Measurements from ENCODE around the gene OVOL2.

OVOL2 gene

DNA sequence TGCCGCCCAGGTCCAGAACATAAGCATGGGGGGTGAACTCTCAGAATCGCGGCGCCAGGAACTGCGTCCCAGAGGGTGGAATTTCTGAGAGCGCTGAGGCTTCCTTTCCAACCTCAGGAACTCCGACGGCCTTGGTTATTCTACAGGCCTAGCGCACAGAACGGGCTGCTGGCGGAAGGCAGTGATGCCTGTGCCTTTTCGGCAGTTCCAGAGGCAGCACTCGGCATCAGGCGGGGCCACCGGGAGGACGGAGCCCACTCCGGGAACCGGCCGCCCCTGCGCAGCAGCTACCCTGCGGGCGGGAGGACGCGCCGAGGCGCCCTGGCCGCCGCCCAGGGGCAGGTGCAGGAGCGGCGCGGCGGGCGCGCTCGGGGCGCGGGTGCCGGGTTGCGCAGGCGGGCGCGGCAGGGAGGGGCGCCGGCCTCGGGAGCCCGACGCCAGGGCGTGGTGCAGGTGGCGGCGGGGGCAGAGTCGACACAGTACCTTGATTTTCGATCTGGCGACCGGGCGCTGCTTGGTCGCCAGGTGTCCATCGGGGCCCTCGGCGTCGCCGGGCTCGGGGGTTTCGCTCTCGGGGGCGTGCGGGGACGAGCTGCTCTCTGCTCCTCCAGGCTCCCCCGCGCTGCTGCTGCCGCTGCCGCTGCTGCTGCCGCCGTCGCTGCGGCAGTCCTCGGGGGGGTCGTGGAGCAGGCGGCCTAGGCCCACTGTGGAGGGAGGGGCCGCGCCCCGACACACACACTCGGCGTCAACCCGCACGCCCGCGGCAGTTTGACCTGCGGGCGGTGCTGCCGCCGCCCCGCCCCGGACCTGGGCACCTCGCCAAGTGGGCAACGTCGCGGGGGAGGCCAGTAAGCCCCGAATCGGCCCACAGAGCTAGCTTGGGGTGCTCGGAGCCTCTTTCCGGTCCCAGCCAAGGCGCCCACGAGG, 1.3 kb downstream of the OVOL2 start:
- Histone ChIP-seq H3K27me3 (ENCODE audit: insufficient read depth, insufficient read length) (peaks cover 75% of the 10 kb centered on the region), H3K4me1 (ENCODE audit: insufficient read depth, insufficient read length) (peaks cover 8% of the 10 kb centered on the region), H3K36me3 (ENCODE audit: insufficient read depth, insufficient read length, low read length) (no peaks in the 10 kb centered on the region), H3K4me3 (ENCODE audit: insufficient read length, low read depth) (peak overlapping the region; percentile 46), H3K9ac (ENCODE audit: insufficient read length, low read depth) (peak overlapping the region; percentile 42), H3K9me3 (ENCODE audit: insufficient read depth, low read length) (no peaks in the 10 kb centered on the region)
- DNase-seq (ENCODE audit: low read depth, low spot score): no peak
- TF ChIP-seq YY1 (IDR thresholded peaks at IDR 0.05; ENCODE audit: insufficient read depth, insufficient read length) (no peak), SUZ12 (IDR thresholded peaks at IDR 0.05; ENCODE audit: extremely low read depth, insufficient read depth, insufficient read length) (peak; percentile 32)

DNA sequence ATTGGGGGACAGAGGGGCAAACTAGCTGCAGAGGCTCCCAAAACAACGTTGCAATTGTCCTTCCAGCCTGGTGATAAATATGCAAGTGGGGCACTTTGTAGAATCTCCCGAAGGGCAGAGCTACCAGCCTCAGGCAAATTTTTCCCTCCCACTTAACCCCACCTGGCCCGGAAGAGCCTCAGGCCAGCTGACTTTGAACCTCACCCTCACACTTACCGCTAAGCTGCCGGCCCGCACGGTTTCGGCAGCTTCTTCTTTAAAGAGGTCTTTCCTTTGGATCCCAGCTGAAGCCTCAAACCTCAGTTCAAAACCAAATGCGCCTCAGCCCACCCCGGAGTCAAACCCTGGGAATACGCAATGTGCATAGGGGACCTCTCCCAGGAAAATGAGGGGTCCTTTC, 2.5 kb downstream of the OVOL2 start:
- no peak for DNase-seq (ENCODE audit: low read depth, low spot score)
- Histone ChIP-seq H3K27me3 (ENCODE audit: insufficient read depth, insufficient read length) (peaks cover 67% of the 10 kb centered on the region), H3K4me3 (ENCODE audit: insufficient read length, low read depth) (no peak overlapping the region), H3K9me3 (ENCODE audit: insufficient read depth, low read length) (no peaks in the 10 kb centered on the region), H3K36me3 (ENCODE audit: insufficient read depth, insufficient read length, low read length) (no peaks in the 10 kb centered on the region), H3K4me1 (ENCODE audit: insufficient read depth, insufficient read length) (peaks cover 8% of the 10 kb centered on the region), H3K9ac (ENCODE audit: insufficient read length, low read depth) (no peak overlapping the region)
- TF ChIP-seq SUZ12 (IDR thresholded peaks at IDR 0.05; ENCODE audit: extremely low read depth, insufficient read depth, insufficient read length) (no peak), ZNF274 (IDR thresholded peaks at IDR 0.05; ENCODE audit: low read depth, low read length) (no peak), YY1 (IDR thresholded peaks at IDR 0.05; ENCODE audit: insufficient read depth, insufficient read length) (no peak)

DNA sequence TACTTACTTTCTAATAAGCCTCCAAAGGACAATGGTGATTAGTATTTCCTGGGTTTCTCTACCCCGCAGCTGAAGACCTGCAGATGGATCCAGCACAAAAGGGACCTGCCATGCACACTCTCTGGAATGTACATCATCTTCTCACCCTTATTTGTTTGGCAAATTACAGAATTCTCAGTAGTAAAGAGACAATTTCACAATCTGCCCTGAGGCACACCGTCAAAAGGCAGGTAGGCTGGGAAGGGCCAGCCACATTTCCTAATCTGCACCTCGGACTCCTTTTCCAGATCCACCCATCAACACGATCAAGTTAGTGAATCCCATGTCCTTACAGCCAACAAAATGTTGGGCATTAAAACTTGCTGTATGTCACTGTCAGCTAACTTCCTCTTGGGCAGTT, 4.9 kb downstream of the OVOL2 start:
- Histone ChIP-seq H3K36me3 (ENCODE audit: insufficient read depth, insufficient read length, low read length) (no peaks in the 10 kb centered on the region), H3K27me3 (ENCODE audit: insufficient read depth, insufficient read length) (peaks cover 42% of the 10 kb centered on the region), H3K9me3 (ENCODE audit: insufficient read depth, low read length) (no peaks in the 10 kb centered on the region), H3K4me3 (ENCODE audit: insufficient read length, low read depth) (no peak overlapping the region), H3K4me1 (ENCODE audit: insufficient read depth, insufficient read length) (peaks cover 5% of the 10 kb centered on the region), H3K9ac (ENCODE audit: insufficient read length, low read depth) (no peak overlapping the region)
- DNase-seq (ENCODE audit: low read depth, low spot score): no peak
- no peak for TF ChIP-seq YY1 (IDR thresholded peaks at IDR 0.05; ENCODE audit: insufficient read depth, insufficient read length)
- no peak for TF ChIP-seq ZNF274 (IDR thresholded peaks at IDR 0.05; ENCODE audit: low read depth, low read length)
- no peak for TF ChIP-seq SUZ12 (IDR thresholded peaks at IDR 0.05; ENCODE audit: extremely low read depth, insufficient read depth, insufficient read length)

DNA sequence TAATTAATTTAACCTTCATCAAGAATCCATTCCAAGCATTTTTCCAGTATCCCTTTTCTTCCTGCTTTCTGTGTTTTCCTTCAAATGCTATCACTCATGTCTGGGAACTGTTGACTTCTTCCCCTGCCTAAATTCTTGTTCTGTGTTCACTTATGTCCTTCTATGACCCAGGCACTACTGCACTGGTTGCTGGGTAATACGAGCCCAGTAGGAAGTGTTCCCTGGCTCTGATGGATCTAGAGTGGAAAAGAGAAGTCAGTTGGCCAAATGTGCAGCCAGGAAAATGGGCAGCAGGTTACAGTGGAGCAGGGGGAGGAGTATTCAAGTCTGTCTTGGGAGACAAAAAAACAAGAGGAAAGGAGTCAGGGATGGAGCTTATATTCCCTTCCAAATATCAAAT, 7.1 kb downstream of the OVOL2 start:
- Histone ChIP-seq H3K9me3 (ENCODE audit: insufficient read depth, low read length) (no peaks in the 10 kb centered on the region), H3K4me3 (ENCODE audit: insufficient read length, low read depth) (no peak overlapping the region), H3K36me3 (ENCODE audit: insufficient read depth, insufficient read length, low read length) (no peaks in the 10 kb centered on the region), H3K9ac (ENCODE audit: insufficient read length, low read depth) (no peak overlapping the region), H3K27me3 (ENCODE audit: insufficient read depth, insufficient read length) (peaks cover 21% of the 10 kb centered on the region), H3K4me1 (ENCODE audit: insufficient read depth, insufficient read length) (peaks cover 2% of the 10 kb centered on the region)
- no peak for DNase-seq (ENCODE audit: low read depth, low spot score)
- TF ChIP-seq SUZ12 (IDR thresholded peaks at IDR 0.05; ENCODE audit: extremely low read depth, insufficient read depth, insufficient read length): no peak

DNA sequence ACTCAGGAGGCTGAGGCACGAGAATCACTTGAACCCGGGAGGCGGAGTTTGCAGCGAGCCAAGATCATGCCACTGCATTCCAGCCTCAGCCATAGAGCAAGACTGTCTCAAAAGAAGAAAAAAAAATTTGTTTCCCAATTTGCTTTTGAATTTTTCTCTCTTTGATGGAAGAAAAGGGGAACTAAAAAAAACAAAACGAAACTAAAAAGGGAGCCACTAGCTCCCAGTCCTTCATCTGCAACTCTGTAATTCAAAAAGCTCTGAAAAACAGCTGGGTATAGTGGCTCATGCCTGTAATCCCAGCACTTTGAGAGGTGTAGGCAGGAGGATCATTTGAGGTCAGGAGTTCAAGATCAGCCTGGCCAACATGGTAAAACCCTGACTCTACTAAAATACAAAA, 9.5 kb downstream of the OVOL2 start:
- H3K27me3 ChIP-seq (ENCODE audit: insufficient read depth, insufficient read length): no peaks in the 10 kb centered on the region
- no peaks in the 10 kb centered on the region for H3K9me3 ChIP-seq (ENCODE audit: insufficient read depth, low read length)
- H3K9ac ChIP-seq (ENCODE audit: insufficient read length, low read depth): no peak overlapping the region
- no peak overlapping the region for H3K4me3 ChIP-seq (ENCODE audit: insufficient read length, low read depth)
- TF ChIP-seq SUZ12 (IDR thresholded peaks at IDR 0.05; ENCODE audit: extremely low read depth, insufficient read depth, insufficient read length) (no peak), YY1 (IDR thresholded peaks at IDR 0.05; ENCODE audit: insufficient read depth, insufficient read length) (no peak), ZNF274 (IDR thresholded peaks at IDR 0.05; ENCODE audit: low read depth, low read length) (no peak)
- no peaks in the 10 kb centered on the region for H3K4me1 ChIP-seq (ENCODE audit: insufficient read depth, insufficient read length)
- DNase-seq (ENCODE audit: low read depth, low spot score): no peak
- H3K36me3 ChIP-seq (ENCODE audit: insufficient read depth, insufficient read length, low read length): no peaks in the 10 kb centered on the region

DNA sequence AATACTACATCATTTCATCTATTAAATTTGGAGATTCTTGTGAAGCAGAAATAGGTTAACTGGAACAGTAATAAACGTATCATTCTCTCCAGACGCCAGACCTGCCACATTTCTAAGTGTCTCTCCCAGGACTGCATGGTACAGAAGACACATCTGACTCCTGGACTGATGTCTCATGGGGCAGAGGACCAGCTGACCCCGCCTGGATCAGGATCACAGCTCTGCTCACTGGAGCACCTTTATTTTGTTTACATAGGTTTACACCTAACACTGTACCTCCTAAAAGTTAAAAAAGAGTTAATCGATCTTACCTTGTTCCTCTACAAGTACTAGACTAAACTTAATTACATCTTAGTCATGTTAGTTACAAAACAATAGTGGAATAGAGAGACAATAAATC, 11.2 kb downstream of the OVOL2 start:
- H3K27me3 ChIP-seq (ENCODE audit: insufficient read depth, insufficient read length): no peaks in the 10 kb centered on the region
- DNase-seq (ENCODE audit: low read depth, low spot score): no peak
- H3K4me3 ChIP-seq (ENCODE audit: insufficient read length, low read depth): no peak overlapping the region
- H3K9me3 ChIP-seq (ENCODE audit: insufficient read depth, low read length): no peaks in the 10 kb centered on the region
- H3K9ac ChIP-seq (ENCODE audit: insufficient read length, low read depth): no peak overlapping the region
- no peaks in the 10 kb centered on the region for H3K4me1 ChIP-seq (ENCODE audit: insufficient read depth, insufficient read length)
- H3K36me3 ChIP-seq (ENCODE audit: insufficient read depth, insufficient read length, low read length): no peaks in the 10 kb centered on the region
- no peak for TF ChIP-seq ZNF274 (IDR thresholded peaks at IDR 0.05; ENCODE audit: low read depth, low read length)
- no peak for TF ChIP-seq YY1 (IDR thresholded peaks at IDR 0.05; ENCODE audit: insufficient read depth, insufficient read length)
- TF ChIP-seq SUZ12 (IDR thresholded peaks at IDR 0.05; ENCODE audit: extremely low read depth, insufficient read depth, insufficient read length): no peak

DNA sequence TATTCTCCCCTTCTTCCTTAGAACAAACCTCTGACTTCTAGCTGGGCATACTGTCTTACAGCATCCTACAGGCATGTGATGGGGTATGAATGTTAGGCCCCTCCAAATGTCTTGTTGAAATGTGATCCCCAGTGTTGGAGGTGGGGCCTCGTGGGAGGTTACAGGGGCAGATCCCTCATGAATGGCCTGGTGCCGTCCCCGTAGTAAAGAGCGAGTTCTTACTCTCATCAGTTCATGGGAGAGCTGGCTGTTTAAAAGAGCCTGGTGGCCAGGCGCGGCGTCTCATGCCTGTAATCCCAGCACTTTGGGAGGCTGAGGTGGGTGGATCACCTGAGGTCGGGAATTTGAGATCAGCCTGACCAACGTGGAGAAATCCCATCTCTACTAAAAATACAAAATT, 15.5 kb downstream of the OVOL2 start:
- Histone ChIP-seq H3K27me3 (ENCODE audit: insufficient read depth, insufficient read length) (no peaks in the 10 kb centered on the region), H3K9me3 (ENCODE audit: insufficient read depth, low read length) (no peaks in the 10 kb centered on the region), H3K4me1 (ENCODE audit: insufficient read depth, insufficient read length) (peaks cover 1% of the 10 kb centered on the region), H3K9ac (ENCODE audit: insufficient read length, low read depth) (no peak overlapping the region), H3K36me3 (ENCODE audit: insufficient read depth, insufficient read length, low read length) (no peaks in the 10 kb centered on the region), H3K4me3 (ENCODE audit: insufficient read length, low read depth) (no peak overlapping the region)
- DNase-seq (ENCODE audit: low read depth, low spot score): no peak
- TF ChIP-seq SUZ12 (IDR thresholded peaks at IDR 0.05; ENCODE audit: extremely low read depth, insufficient read depth, insufficient read length) (no peak), ZNF274 (IDR thresholded peaks at IDR 0.05; ENCODE audit: low read depth, low read length) (no peak), YY1 (IDR thresholded peaks at IDR 0.05; ENCODE audit: insufficient read depth, insufficient read length) (no peak)

Measured in NT2/D1 (cell line).